Activated CD4-positive, alpha-beta memory T cell treated with anti-CD3 and anti-CD28 coated beads for 36 hours (primary cell): ENCODE measurements around the gene CEACAM8. TPM values are rescaled to one million over a fixed set of nuclear protein-coding genes. Genes with fewer than 3 reads are reported as not detected.
"Not testable (repeated sequence)": the region's sequence is repeated elsewhere in the genome, so short reads cannot be mapped to it uniquely, and the experiment has no call there.

Experiments
- CTCF ChIA-PET: fragments of 350-600 bp; sonication (Branson Sonifier 250); formaldehyde crosslinking; loops from one replicate; lab custom pipeline; 2021; ENCODE audit warnings: antibody characterized with exemption, inconsistent platforms; lab: Charles Lee
- POLR2A ChIA-PET: fragments of 350-600 bp; sonication (Branson Sonifier 250); formaldehyde crosslinking; loops from one replicate; lab custom pipeline; 2021; ENCODE audit warnings: antibody characterized with exemption; lab: Charles Lee
- DNase-seq: peaks from one replicate; pipeline ENCODE4 v3.0.0-alpha.2; 2020
- H3K27ac Mint-ChIP-seq: one replicate; pipeline ENCODE4 v1.8.0; 2021; ENCODE audit warnings: mixed read lengths
- H3K27me3 Mint-ChIP-seq: one replicate; pipeline ENCODE4 v1.8.0; 2021; ENCODE audit warnings: mixed read lengths
- H3K36me3 Mint-ChIP-seq: one replicate; pipeline ENCODE4 v1.8.0; 2021; ENCODE audit warnings: mixed read lengths
- H3K4me1 Mint-ChIP-seq: one replicate; pipeline ENCODE4 v1.8.0; 2021; ENCODE audit warnings: low read depth, mixed read lengths
- H3K4me3 Mint-ChIP-seq: one replicate; pipeline ENCODE4 v1.8.0; 2021; ENCODE audit warnings: mild to moderate bottlenecking, mixed read lengths
- H3K9me3 Mint-ChIP-seq: one replicate; pipeline ENCODE4 v1.8.0; 2021; ENCODE audit warnings: mixed read lengths
- intact Hi-C: fragments of 100-400 bp; cut with micrococcal nuclease; formaldehyde crosslinking; loops from one replicate; pipeline ENCODE4 v1.15.1; 2023
- total RNA-seq, 2 experiments: library from RNA; stranded (reverse); gene quantifications; one replicate each; pipeline ENCODE4 v1.2.3, GENCODE V29; 2021

CEACAM8 gene
- total RNA-seq, 2 experiments from 2014 or later: not detected

- H3K4me3 Mint-ChIP-seq, H3K36me3 Mint-ChIP-seq, DNase-seq, intact Hi-C loops, CTCF ChIA-PET, H3K4me1 Mint-ChIP-seq, H3K9me3 Mint-ChIP-seq, H3K27ac Mint-ChIP-seq, H3K27me3 Mint-ChIP-seq: not testable (repeated sequence)
- POLR2A ChIA-PET: interaction anchor here (0.6 kb wide), 1 partner anchor 79 kb away, joined by 5 read pairs; no protein-coding TSS in a partner anchor
Observed at GRCh38 chr19:42535276-42535675, 59.4 kb downstream of the CEACAM8 start.

GRCh38 chr19:42534391-42534790, 60.3 kb downstream of the CEACAM8 start:
- Mint-ChIP-seq H3K36me3 (no peaks in the 10 kb centered on the region), H3K4me1 (peaks cover 4% of the 10 kb centered on the region), H3K27ac (no peak overlapping the region), H3K27me3 (no peaks in the 10 kb centered on the region), H3K4me3 (no peak overlapping the region), H3K9me3 (no peaks in the 10 kb centered on the region)
- POLR2A ChIA-PET: no interaction called here
- DNase-seq: no peak
- intact Hi-C loops: no loop called here
- CTCF ChIA-PET: no interaction called here

GRCh38 chr19:42532891-42533290, 61.8 kb downstream of the CEACAM8 start:
- DNase-seq: no peak
- no peaks in the 10 kb centered on the region for H3K9me3 Mint-ChIP-seq
- H3K4me3 Mint-ChIP-seq: no peak overlapping the region
- POLR2A ChIA-PET: no interaction called here
- no peak overlapping the region for H3K27ac Mint-ChIP-seq
- intact Hi-C loops: no loop called here
- H3K4me1 Mint-ChIP-seq: peaks cover 19% of the 10 kb centered on the region
- CTCF ChIA-PET: interaction anchor here (0.9 to 8.1 kb wide), 4 partner anchors 81 to 95 kb away, joined by 3 to 204 read pairs (median 25); no protein-coding TSS in a partner anchor
- H3K27me3 Mint-ChIP-seq: no peaks in the 10 kb centered on the region
- no peaks in the 10 kb centered on the region for H3K36me3 Mint-ChIP-seq

GRCh38 chr19:42531313-42531712, 63.4 kb downstream of the CEACAM8 start:
- Mint-ChIP-seq H3K9me3 (no peaks in the 10 kb centered on the region), H3K27me3 (no peaks in the 10 kb centered on the region), H3K27ac (no peak overlapping the region), H3K4me3 (no peak overlapping the region), H3K4me1 (peaks cover 29% of the 10 kb centered on the region), H3K36me3 (no peaks in the 10 kb centered on the region)
- CTCF ChIA-PET: interaction anchor here (0.6 to 8.1 kb wide), 5 partner anchors 32 to 876 kb away, joined by 4 to 204 read pairs (median 47); no protein-coding TSS in a partner anchor
- POLR2A ChIA-PET: no interaction called here
- DNase-seq: peak; percentile 36
- intact Hi-C loops: no loop called here

Other genes starting within 250 kb of the CEACAM8 start
- not detected for gene CNFN, start 204.6 kb downstream of the CEACAM8 start, total RNA-seq
- gene LIPE, start 167.5 kb downstream of the CEACAM8 start, total RNA-seq: 10 to 100 TPM; 31.6 to 31.8 TPM
- not detected for gene CXCL17, start 152.0 kb downstream of the CEACAM8 start, total RNA-seq
- gene CEACAM1, start 66.4 kb downstream of the CEACAM8 start, total RNA-seq: 1 to 10 TPM; 5.4 to 5.8 TPM
- gene PSG3, start 145.6 kb upstream of the CEACAM8 start, total RNA-seq: not detected
- not detected for gene PSG8, start 170.8 kb upstream of the CEACAM8 start, total RNA-seq